ENCODE data around the gene AZGP1. TPM values are rescaled to one million over a fixed set of nuclear protein-coding genes. Genes with fewer than 3 reads are reported as not detected.

AZGP1 gene
- total and polyA plus RNA-seq, 2 of the 13 experiments (the other 11 are each of a cell fraction or from before 2014, with no cell fraction given) = 93.8 to 229 TPM

DNA sequence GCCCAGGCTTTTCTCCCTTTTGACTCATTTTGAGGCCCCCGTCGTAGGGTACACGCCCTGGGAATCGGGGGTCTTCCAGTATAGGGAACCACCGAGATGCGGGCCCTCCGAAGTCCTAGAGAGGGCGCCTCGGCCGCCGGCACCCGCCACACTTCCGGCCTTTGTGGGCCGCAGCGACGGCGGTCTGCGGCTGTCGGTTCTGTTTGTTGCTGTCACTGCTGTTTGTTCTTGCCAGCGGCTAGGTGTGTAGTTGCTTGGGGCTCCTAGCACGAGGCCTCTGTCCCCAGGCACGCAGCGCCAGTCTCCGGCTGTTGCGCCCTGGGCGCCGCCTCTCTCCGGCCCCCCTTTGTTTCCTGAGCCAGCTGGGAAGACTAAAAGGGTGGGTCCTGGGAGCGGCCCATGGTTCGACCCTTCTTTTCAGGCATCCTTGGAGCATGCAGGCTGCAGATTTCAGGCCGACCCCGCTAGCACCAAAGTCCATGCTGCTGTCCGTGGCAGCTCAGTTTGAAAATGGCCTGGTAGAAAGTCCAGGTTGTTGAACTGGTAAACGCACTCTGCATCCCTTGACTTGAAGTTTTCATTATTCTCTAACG lies 21.8 kb upstream of the AZGP1 start (continued):
- TF ChIP-seq ZBTB14 (CRISPR knock-in tag; IDR thresholded peaks at IDR 0.05) = 0 out of 2 replicates have a peak, but pooled peaks have one; percentile 23
- 0 out of 2 replicates have a peak, but pooled peaks have one; percentile 63 for TF ChIP-seq ZNF879 (CRISPR knock-in tag; IDR thresholded peaks at IDR 0.05)
- TF ChIP-seq RORA (CRISPR knock-in tag; IDR thresholded peaks at IDR 0.05) = no peak
- TF ChIP-seq ZNF17 (CRISPR knock-in tag; IDR thresholded peaks at IDR 0.05) = no peak
- TF ChIP-seq ZNF296 (CRISPR knock-in tag; conservative IDR thresholded peaks at IDR 0.05) = no peak
- 0 out of 2 replicates have a peak, but pooled peaks have one; percentile 13 for TF ChIP-seq ZNF629 (CRISPR knock-in tag; conservative IDR thresholded peaks at IDR 0.05)
- TF ChIP-seq TOPORS (CRISPR knock-in tag; IDR thresholded peaks at IDR 0.05) = no peak
- no peak; the same call in 1 of the 2 replicates for TF ChIP-seq HNF1B (CRISPR knock-in tag; IDR thresholded peaks at IDR 0.05)
- TF ChIP-seq PPARG (CRISPR knock-in tag; conservative IDR thresholded peaks at IDR 0.05) = peak; percentile 81; the same call in 1 of the 2 replicates
- no peak for TF ChIP-seq ZNF567 (CRISPR knock-in tag; IDR thresholded peaks at IDR 0.05; ENCODE audit: borderline replicate concordance)
- TF ChIP-seq ZNF143 (CRISPR knock-in tag; IDR thresholded peaks at IDR 0.05) = peak; percentile 26; the same call in 1 of the 2 replicates
- peak; percentile 75 for TF ChIP-seq MNT (IDR thresholded peaks at IDR 0.05)
- TF ChIP-seq ZNF616 (CRISPR knock-in tag; IDR thresholded peaks at IDR 0.05; ENCODE audit: low read depth) = 0 out of 2 replicates have a peak, but pooled peaks have one; percentile 71
- peak; percentile 81 for TF ChIP-seq FOXK1 (CRISPR knock-in tag; IDR thresholded peaks at IDR 0.05; ENCODE audit: borderline replicate concordance, low read depth)
- TF ChIP-seq, protein P1, sequence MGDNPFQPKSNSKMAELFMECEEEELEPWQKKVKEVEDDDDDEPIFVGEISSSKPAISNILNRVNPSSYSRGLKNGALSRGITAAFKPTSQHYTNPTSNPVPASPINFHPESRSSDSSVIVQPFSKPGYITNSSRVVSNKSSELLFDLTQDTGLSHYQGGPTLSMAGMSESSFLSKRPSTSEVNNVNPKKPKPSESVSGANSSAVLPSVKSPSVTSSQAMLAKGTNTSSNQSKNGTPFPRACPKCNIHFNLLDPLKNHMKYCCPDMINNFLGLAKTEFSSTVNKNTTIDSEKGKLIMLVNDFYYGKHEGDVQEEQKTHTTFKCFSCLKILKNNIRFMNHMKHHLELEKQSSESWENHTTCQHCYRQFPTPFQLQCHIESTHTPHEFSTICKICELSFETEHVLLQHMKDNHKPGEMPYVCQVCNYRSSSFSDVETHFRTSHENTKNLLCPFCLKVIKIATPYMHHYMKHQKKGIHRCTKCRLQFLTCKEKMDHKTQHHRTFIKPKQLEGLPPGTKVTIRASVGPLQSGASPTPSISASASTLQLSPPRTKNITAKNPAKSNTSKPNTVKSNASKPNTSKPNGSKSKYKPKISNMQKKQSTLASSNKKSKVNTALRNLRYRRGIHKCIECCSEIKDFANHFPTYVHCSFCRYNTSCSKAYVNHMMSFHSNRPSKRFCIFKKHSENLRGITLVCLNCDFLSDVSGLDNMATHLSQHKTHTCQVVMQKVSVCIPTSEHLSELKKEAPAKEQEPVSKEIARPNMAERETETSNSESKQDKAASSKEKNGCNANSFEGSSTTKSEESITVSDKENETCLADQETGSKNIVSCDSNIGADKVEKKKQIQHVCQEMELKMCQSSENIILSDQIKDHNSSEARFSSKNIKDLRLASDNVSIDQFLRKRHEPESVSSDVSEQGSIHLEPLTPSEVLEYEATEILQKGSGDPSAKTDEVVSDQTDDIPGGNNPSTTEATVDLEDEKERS (CRISPR knock-in tag; IDR thresholded peaks at IDR 0.05) = peak; percentile 69; the same call in 1 of the 2 replicates
- peak; percentile 76 for TF ChIP-seq ZNF563 (CRISPR knock-in tag; IDR thresholded peaks at IDR 0.05)
- TF ChIP-seq KLF9 (CRISPR knock-in tag; IDR thresholded peaks at IDR 0.05; ENCODE audit: low read depth) = 0 out of 2 replicates have a peak, but pooled peaks have one; percentile 23
- peak; percentile 88 for TF ChIP-seq ZNF772 (CRISPR knock-in tag; IDR thresholded peaks at IDR 0.05)
- TF ChIP-seq ARID3A (IDR thresholded peaks at IDR 0.05; ENCODE audit: low read depth, low read length) = no peak
- 0 out of 2 replicates have a peak, but pooled peaks have one; percentile 10 for TF ChIP-seq ZNF263 (CRISPR knock-in tag; IDR thresholded peaks at IDR 0.05)

All from HepG2 (cell line).